CD4-positive, alpha-beta T cell treated with Interferon alpha-2 for 1 hour (primary cell): ENCODE data around the gene AGR2.
"Not testable (repeated sequence)": the region's sequence is repeated elsewhere in the genome, so short reads cannot be mapped to it uniquely, and the experiment has no call there.

ENCODE experiments used
- DNase-seq, 2 donors: peaks; one replicate each; pipeline ENCODE4 v3.0.0-alpha.2; 2020 to 2022

AGR2 gene

DNA sequence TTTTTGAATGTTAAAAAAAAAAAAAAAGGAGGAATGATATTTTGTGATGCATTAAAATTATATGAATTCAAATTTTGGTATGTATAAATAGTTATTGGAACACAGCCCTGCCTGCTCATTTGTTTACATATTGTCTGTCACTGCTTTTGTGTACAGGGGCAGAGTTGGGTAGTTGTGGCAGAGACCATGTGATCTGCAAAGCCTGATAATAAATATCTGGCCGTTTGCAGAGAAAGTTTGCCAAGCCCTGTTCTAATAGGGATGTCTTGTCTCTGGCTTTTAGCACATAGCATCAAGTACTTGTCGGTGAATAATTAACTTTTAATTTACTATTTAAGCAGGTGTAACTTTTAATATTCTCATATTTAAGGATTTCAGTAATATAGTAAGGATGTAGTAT, 31.5 kb downstream of the AGR2 start:
- DNase-seq: no peak

- DNase-seq: peak in 1 of 2 donors; percentile 7
These were observed 34.0 kb downstream of the AGR2 start for GRCh38 chr7:16770657-16771329.

GRCh38 chr7:16769994-16770393, 34.8 kb downstream of the AGR2 start:
- not testable (repeated sequence) for DNase-seq

GRCh38 chr7:16765436-16765859, 39.4 kb downstream of the AGR2 start:
- no peak for DNase-seq

GRCh38 chr7:16764942-16765341, 39.9 kb downstream of the AGR2 start:
- no peak for DNase-seq

- no peak for DNase-seq
These were observed 42.6 kb downstream of the AGR2 start for GRCh38 chr7:16762177-16762576.

DNA sequence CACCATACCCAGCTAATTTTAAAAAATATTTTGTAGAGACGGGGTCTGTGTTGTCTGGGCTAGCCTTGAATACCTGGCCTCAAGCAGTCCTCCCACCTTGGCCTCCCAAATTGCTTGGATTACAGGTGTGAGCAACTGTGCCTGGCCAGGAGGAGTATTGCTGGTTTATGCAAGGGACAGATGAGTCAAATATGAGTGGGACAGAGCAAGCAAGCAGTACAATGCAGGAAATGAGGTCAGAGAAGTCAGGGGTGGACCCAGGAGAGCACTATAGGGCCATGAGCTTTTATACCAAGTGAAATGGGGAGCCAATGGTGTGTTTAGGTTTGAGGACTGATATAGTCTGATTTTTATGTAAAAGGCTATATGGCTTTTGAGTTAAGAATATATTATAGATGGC, 45.0 kb downstream of the AGR2 start:
- DNase-seq: no peak

DNA sequence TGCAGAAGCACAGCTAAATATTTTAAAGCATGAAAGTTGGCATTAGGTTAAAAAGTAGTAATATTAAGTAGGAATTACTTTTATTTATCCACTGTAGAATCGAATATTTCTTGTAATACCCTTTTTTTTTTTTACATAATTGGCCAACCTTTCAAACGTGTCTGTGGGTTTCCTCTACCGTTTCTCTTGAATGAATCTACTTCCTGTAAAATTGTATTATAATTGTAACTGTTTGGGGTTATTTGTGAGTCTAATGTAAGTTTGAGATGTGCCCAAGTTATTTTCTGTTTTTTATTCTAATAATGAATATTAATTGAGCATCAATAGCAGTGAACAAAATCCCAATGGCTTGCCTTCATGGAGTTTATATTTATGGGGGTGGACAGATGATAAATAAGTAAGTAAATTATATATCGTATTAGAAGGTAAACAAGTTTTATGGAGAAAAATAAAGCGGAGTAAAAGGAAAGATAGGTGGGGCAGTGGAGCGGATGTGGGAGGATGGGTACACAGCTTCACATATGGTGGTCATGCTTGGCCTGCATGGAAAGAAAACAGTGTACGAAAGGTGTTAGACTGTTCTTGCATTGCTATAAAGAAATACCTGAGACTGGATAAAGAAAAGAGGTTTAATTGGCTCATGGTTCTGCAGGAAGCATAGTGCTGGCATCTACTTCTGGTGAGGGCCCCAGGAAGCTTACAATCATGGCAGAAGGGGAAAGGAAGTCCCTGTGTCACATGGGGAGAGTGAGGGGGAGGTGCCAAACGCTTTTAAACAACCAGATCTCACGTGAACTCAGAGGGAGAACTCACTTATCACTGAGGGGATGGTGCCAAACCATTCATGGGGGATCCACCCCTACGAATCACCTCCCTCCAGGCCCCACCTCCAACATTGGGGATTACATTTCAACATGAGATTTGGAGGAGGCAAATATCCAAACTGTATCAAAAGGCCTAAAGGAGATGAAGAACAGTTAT, 45.9 kb downstream of the AGR2 start:
- peak in 1 of 2 donors; percentile 6 for DNase-seq

GRCh38 chr7:16758036-16758435, 46.8 kb downstream of the AGR2 start:
- DNase-seq: no peak

DNA sequence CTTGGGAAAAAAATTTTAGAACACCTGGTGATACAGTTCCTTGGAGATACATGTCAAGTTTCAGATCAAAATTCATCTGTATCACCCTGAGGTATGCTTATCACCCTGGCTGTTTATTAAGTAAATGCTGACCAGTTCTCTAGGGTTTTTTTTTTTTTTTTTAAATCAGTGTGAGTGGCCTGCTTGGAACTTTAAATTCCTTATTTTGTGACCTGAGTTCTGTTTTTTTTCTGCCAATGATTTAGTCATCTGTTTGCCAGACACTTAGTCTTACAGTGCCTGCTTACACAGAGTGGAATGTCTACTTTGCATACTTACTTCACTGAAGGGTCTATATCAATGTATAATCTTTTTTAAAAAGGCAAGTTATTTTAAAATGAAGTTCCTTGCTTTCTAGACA, 49.4 kb downstream of the AGR2 start:
- DNase-seq: no peak

DNA sequence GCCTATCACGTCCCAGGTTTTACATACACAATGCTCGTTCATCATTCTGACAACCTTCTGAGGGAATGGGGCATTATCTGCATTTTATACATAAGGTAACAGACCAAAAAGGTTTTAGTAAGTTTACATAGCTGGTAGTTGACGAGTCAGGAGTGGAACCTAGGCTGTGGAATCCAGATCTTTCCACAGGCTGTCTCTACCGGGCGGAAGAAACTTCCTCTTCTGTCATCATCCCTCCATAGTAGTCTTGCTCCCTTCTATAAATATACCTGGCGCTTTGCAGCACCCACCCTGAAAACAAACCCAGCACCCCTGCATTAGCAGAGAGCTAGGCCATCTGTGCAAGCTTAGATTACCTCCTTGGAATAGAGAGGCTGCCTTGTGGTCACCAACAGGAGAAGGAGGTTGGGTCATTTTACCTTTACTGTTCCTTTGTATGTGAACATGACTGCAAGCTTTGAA, 49.9 kb downstream of the AGR2 start:
- no peak for DNase-seq

DNA sequence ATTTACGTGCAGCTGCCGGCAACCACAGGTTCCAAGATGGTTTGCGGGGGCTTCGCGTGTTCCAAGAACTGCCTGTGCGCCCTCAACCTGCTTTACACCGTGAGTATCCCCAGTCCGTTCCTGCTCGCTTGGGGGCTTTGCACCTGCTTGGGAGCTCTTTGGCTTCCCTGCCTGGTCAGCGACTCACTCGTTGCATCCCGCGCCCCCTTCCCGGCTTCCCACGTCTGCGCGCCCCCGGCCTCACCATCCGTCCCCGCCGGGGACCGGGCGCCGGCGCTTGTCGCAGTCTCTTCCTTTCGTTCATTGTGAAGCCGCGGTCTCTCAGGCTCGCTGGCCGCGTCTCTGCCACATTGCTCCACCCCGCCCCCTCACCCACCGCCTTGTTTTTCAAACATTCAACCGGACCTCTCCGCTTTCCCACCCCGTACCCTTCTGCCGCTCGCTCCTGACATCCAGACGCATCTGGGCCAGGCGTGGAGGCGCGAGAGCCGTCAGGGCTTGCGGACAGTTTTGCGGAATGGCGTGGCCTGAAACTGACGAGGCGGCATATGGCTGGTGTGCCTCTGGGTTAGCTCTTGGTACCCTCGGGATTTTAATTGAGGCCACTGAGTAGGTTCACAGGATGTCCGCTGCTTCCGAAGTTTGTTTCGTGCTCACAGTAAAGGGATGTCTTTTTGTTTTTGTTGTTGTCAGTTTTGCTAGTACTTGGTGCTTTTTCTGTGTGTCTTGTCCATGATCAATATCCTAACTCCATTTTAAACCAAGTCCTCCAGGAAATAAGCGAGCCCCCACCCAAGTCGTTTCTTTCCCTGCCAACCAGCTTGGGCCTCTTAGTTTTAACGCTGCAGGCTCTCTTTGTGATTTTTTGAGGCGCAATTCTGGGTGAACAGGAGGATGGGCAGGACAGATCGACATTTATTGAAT, 50.6 kb downstream of the AGR2 start:
- DNase-seq: no peak

DNA sequence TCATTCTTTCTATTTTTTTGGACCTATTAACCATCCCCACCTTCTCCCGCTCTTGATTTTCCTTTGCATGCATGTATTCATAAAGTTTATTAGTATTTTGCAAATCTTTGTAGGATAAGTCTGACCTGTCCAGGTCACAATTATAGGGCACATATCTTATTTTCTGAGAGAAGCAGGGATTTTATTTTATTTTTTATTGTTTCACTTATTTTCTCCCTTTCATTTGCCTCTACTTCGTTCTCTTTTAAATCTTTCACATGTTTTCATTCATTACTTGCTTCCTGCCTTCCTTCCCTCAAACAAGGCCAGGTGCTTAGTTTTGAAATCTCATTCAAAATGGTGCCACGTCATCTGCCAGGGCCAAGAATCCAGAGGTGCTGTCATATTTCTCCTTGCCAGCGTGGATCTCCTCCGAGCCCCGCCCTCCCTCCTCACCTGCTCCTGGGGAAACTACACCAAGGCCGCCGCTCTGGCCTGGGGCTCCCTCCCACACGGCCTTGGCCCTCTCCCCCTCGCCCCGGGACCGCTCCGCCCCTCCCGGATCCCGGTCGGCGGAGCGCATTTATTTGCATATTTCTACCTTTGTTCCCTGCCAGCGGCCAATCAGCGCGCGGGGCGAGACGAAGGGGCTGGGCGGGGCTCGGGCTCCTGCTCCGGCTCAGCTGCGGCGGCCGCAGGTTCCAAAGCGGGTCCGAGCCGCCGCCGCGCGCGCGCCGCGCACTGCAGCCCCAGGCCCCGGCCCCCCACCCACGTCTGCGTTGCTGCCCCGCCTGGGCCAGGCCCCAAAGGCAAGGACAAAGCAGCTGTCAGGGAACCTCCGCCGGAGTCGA, 51.5 kb downstream of the AGR2 start, which contains the start of gene TSPAN13:
Gene TSPAN13, plus strand, starts transcription at position 654 of the 830 bp plus-strand sequence. CDS start 213 bp downstream, outside the sequence.
- peak; percentile 51 to 59 for DNase-seq

- DNase-seq: no peak
These were observed 57.7 kb downstream of the AGR2 start for GRCh38 chr7:16747102-16747501.

- no peak for DNase-seq
These were observed 59.2 kb downstream of the AGR2 start for GRCh38 chr7:16745645-16746044.

GRCh38 chr7:16744518-16745250, 60.1 kb downstream of the AGR2 start:
- DNase-seq: no peak

- DNase-seq: no peak
These were observed 61.6 kb downstream of the AGR2 start for GRCh38 chr7:16743236-16743635.

- no peak for DNase-seq
These were observed 62.3 kb downstream of the AGR2 start for GRCh38 chr7:16742547-16742946.
